Osteoblast (primary cell): Measurements from ENCODE around the gene MAP4K4. TPM values are rescaled to one million over a fixed set of nuclear protein-coding genes. Genes with fewer than 3 reads are reported as not detected.
A peak's percentile ranks its signal among the peaks of the same experiment; 100 is the strongest.

Source experiments
- DNase-seq: peaks from one replicate; pipeline ENCODE4 v3.0.0; 2011; ENCODE audit warnings: low spot score, mixed read lengths; ENCODE audit not compliant: insufficient read length; ENCODE audit errors: missing footprints
- H2AFZ ChIP-seq: 2 replicates; pipeline ENCODE4 v1.6.0; 2011; ENCODE audit warnings: mild to moderate bottlenecking, low read length
- H3K27ac ChIP-seq: 2 replicates; pipeline ENCODE4 v1.5.1; 2011; ENCODE audit warnings: mild to moderate bottlenecking, low read depth, low read length, moderate library complexity
- H3K27me3 ChIP-seq: 2 replicates; pipeline ENCODE4 v1.6.0; 2012; ENCODE audit warnings: mild to moderate bottlenecking, control low read depth, inconsistent platforms, low read length, moderate library complexity; ENCODE audit not compliant: insufficient read depth
- H3K36me3 ChIP-seq: 2 replicates; pipeline ENCODE4 v1.5.1; 2011; ENCODE audit warnings: mild to moderate bottlenecking, low read length, control low read depth, moderate library complexity; ENCODE audit not compliant: insufficient read depth
- H3K4me1 ChIP-seq: 2 replicates; pipeline ENCODE4 v1.5.1; 2011; ENCODE audit warnings: mild to moderate bottlenecking, low read length, control low read depth, moderate library complexity; ENCODE audit not compliant: insufficient read depth
- H3K4me2 ChIP-seq: 2 replicates; pipeline ENCODE4 v1.6.0; 2011; ENCODE audit warnings: mild to moderate bottlenecking, low read length; ENCODE audit not compliant: insufficient read depth
- H3K4me3 ChIP-seq: fragments of 200-600 bp; sonication (generic); 3 replicates; pipeline ENCODE4 v1.5.1; 2012; ENCODE audit warnings: mild to moderate bottlenecking, low read length, inconsistent platforms; ENCODE audit not compliant: insufficient read depth
- H3K79me2 ChIP-seq: 2 replicates; pipeline ENCODE4 v1.6.0; 2012; ENCODE audit warnings: mild to moderate bottlenecking, low read length, control low read depth, inconsistent platforms; ENCODE audit not compliant: insufficient read depth
- H3K9me3 ChIP-seq: 2 replicates; pipeline ENCODE4 v1.5.1; 2011; ENCODE audit warnings: low read depth, low read length, control low read depth
- H4K20me1 ChIP-seq: 2 replicates; pipeline ENCODE4 v1.6.0; 2012; ENCODE audit warnings: mild to moderate bottlenecking, low read length, control low read depth; ENCODE audit not compliant: insufficient read depth
- CTCF ChIP-seq: IDR thresholded peaks from 2 replicates; pipeline ENCODE4 v1.5.1; 2011; ENCODE audit warnings: mild to moderate bottlenecking, low read depth, low read length, moderate library complexity; ENCODE audit errors: extremely low read depth
- total RNA-seq: library from RNA; depleted of rRNA; stranded (reverse); fragments of >200 nt; gene quantifications from 2 replicates; pipeline ENCODE4 v1.2.3, GENCODE V29; 2012

Gene MAP4K4
- total RNA-seq, 1 donor = 231 TPM

- no peak for DNase-seq
- H4K20me1 ChIP-seq = peaks cover 76% of the 10 kb centered on the region
- no peak overlapping the region for H3K27ac ChIP-seq
- TF ChIP-seq CTCF = peak; percentile 50
- H3K9me3 ChIP-seq = no peaks in the 10 kb centered on the region
- no peak overlapping the region for H3K4me3 ChIP-seq
- peaks cover 30% of the 10 kb centered on the region for H3K4me1 ChIP-seq
- H3K36me3 ChIP-seq = peaks cover 7% of the 10 kb centered on the region
- no peak overlapping the region for H2AFZ ChIP-seq
- no peaks in the 10 kb centered on the region for H3K27me3 ChIP-seq
- no peak overlapping the region for H3K4me2 ChIP-seq
- peaks cover 100% of the 10 kb centered on the region for H3K79me2 ChIP-seq
Observed at GRCh38 chr2:101725515-101726192, 28.1 kb downstream of the MAP4K4 start.

- Histone ChIP-seq H3K4me1 (peaks cover 35% of the 10 kb centered on the region), H3K27me3 (no peaks in the 10 kb centered on the region), H3K36me3 (peaks cover 7% of the 10 kb centered on the region), H3K27ac (no peak overlapping the region), H4K20me1 (peaks cover 76% of the 10 kb centered on the region), H3K9me3 (no peaks in the 10 kb centered on the region), H2AFZ (no peak overlapping the region), H3K4me2 (no peak overlapping the region), H3K79me2 (peaks cover 100% of the 10 kb centered on the region), H3K4me3 (no peak overlapping the region)
- TF ChIP-seq CTCF = no peak
- DNase-seq = no peak
Observed at GRCh38 chr2:101728865-101729264, 31.4 kb downstream of the MAP4K4 start.

GRCh38 chr2:101729521-101730190, 32.1 kb downstream of the MAP4K4 start:
- Histone ChIP-seq H3K9me3 (no peaks in the 10 kb centered on the region), H3K27ac (peak overlapping the region; percentile 10), H3K36me3 (peaks cover 7% of the 10 kb centered on the region), H3K4me2 (no peak overlapping the region), H3K4me3 (no peak overlapping the region), H3K4me1 (peaks cover 31% of the 10 kb centered on the region), H2AFZ (no peak overlapping the region), H3K27me3 (no peaks in the 10 kb centered on the region), H4K20me1 (peaks cover 75% of the 10 kb centered on the region), H3K79me2 (peaks cover 100% of the 10 kb centered on the region)
- no peak for DNase-seq
- no peak for TF ChIP-seq CTCF
